Mesenchymal stem cell (in vitro differentiated cells and primary cell): ENCODE results near the gene SMIM35.

ENCODE experiments used
- DNase-seq: peaks from one replicate; pipeline ENCODE4 v3.0.0-alpha.2; 2013
- H2AFZ ChIP-seq: one replicate; pipeline ENCODE4 v1.6.1; 2013; ENCODE audit warnings: low read depth, mild to moderate bottlenecking, control low read depth, inconsistent platforms, low read length, moderate library complexity
- H2AK5ac ChIP-seq: 2 replicates; pipeline ENCODE4 v1.6.1; 2013; ENCODE audit warnings: low read length, moderate library complexity, mild to moderate bottlenecking, inconsistent platforms; ENCODE audit not compliant: severe bottlenecking
- H2BK120ac ChIP-seq: one replicate; pipeline ENCODE4 v1.6.1; 2013; ENCODE audit warnings: low read depth, mild to moderate bottlenecking, inconsistent platforms, low read length, moderate library complexity
- H2BK12ac ChIP-seq, 2 experiments: one replicate each; pipeline ENCODE4 v1.6.1; 2013; ENCODE audit warnings: inconsistent platforms in 2 of 2, low read length in 2 of 2, mild to moderate bottlenecking in 2 of 2, moderate library complexity in 2 of 2, control low read depth in 1 of 2
- H2BK15ac ChIP-seq: one replicate; pipeline ENCODE4 v1.6.1; 2013; ENCODE audit warnings: mild to moderate bottlenecking, low read depth, inconsistent platforms; ENCODE audit not compliant: poor library complexity, severe bottlenecking
- H2BK5ac ChIP-seq: 2 replicates; pipeline ENCODE4 v1.6.1; 2013; ENCODE audit warnings: low read depth, mild to moderate bottlenecking, low read length, control low read depth, inconsistent platforms; ENCODE audit not compliant: poor library complexity, severe bottlenecking
- H3K14ac ChIP-seq, 2 experiments: one replicate each; pipeline ENCODE4 v1.6.1; 2013; ENCODE audit warnings: inconsistent platforms in 2 of 2, low read length in 2 of 2, control low read depth in 1 of 2, mild to moderate bottlenecking in 1 of 2, moderate library complexity in 1 of 2
- H3K18ac ChIP-seq, 2 experiments: one replicate each; pipeline ENCODE4 v1.6.1; 2013; ENCODE audit warnings: inconsistent platforms in 2 of 2, low read length in 2 of 2, control low read depth in 1 of 2, low read depth in 1 of 2, mild to moderate bottlenecking in 1 of 2
- H3K23ac ChIP-seq, 2 experiments: one replicate each; pipeline ENCODE4 v1.6.1; 2013; ENCODE audit warnings: inconsistent platforms in 2 of 2, low read length in 2 of 2, mild to moderate bottlenecking in 2 of 2, moderate library complexity in 2 of 2, control low read depth in 1 of 2
- H3K27ac ChIP-seq: 2 replicates; pipeline ENCODE4 v1.5.1; 2013; ENCODE audit warnings: mild to moderate bottlenecking, moderate library complexity, low read length, control low read depth, inconsistent platforms; ENCODE audit not compliant: poor library complexity, severe bottlenecking
- H3K27me3 ChIP-seq, 2 experiments: 2 replicates each; pipeline versions ENCODE4 v1.6.1 to v1.7.0; 2013; ENCODE audit warnings: low read length in 2 of 2, mild to moderate bottlenecking in 2 of 2, moderate library complexity in 2 of 2, control low read depth in 1 of 2, inconsistent platforms in 1 of 2; ENCODE audit not compliant: control insufficient read depth in 1 of 2, insufficient read depth in 1 of 2
- H3K36me3 ChIP-seq, 2 experiments: 2 replicates each; pipeline versions ENCODE4 v1.6.1 to v1.7.0; 2013; ENCODE audit warnings: low read length in 2 of 2, control low read depth in 1 of 2, inconsistent platforms in 1 of 2, low read depth in 1 of 2, mild to moderate bottlenecking in 1 of 2; ENCODE audit not compliant: insufficient read depth in 2 of 2, control insufficient read depth in 1 of 2
- H3K4ac ChIP-seq, 2 experiments: one replicate each; pipeline ENCODE4 v1.6.1; 2013; ENCODE audit warnings: inconsistent platforms in 2 of 2, low read length in 2 of 2, mild to moderate bottlenecking in 2 of 2, moderate library complexity in 2 of 2, control low read depth in 1 of 2, low read depth in 1 of 2
- H3K4me1 ChIP-seq: 2 replicates; pipeline ENCODE4 v1.6.1; 2013; ENCODE audit warnings: low read depth, low read length, control low read depth; ENCODE audit not compliant: control insufficient read depth, insufficient read depth
- H3K4me2 ChIP-seq: 2 replicates; pipeline ENCODE4 v1.6.1; 2013; ENCODE audit warnings: low read length, mild to moderate bottlenecking, inconsistent platforms; ENCODE audit not compliant: poor library complexity, severe bottlenecking
- H3K4me3 ChIP-seq, 2 experiments: 2 replicates each; pipeline versions ENCODE4 v1.5.1 to v1.7.0; 2013; ENCODE audit warnings: low read length in 2 of 2, mild to moderate bottlenecking in 2 of 2, control low read depth in 1 of 2, low read depth in 1 of 2; ENCODE audit not compliant: insufficient read depth in 1 of 2
- H3K79me1 ChIP-seq: replicated peaks from 2 replicates; pipeline ENCODE4 v1.6.1; 2013; ENCODE audit warnings: mild to moderate bottlenecking, control low read depth, low read length, inconsistent platforms; ENCODE audit not compliant: poor library complexity, severe bottlenecking
- H3K9ac ChIP-seq: 2 replicates; pipeline ENCODE4 v1.7.0; 2013; ENCODE audit warnings: mild to moderate bottlenecking, low read length, moderate library complexity
- H3K9me3 ChIP-seq: 2 replicates; pipeline ENCODE4 v1.7.0; 2013; ENCODE audit warnings: mild to moderate bottlenecking, low read length; ENCODE audit not compliant: control insufficient read depth
- H4K8ac ChIP-seq: one replicate; pipeline ENCODE4 v1.6.1; 2013; ENCODE audit warnings: inconsistent platforms, mild to moderate bottlenecking, low read length, moderate library complexity
- H4K91ac ChIP-seq: one replicate; pipeline ENCODE4 v1.6.1; 2013; ENCODE audit warnings: mild to moderate bottlenecking, low read length, inconsistent platforms
- WGBS: methylation state at CpG from one replicate; pipeline ENCODE4 v1.1.7; 2013; ENCODE audit warnings: mixed read lengths; 5-methylcytosine and 5-hydroxymethylcytosine counted together

SMIM35 gene

GRCh38 chr11:118033443-118033842 is 53.3 kb downstream of the SMIM35 start:
- H3K9ac ChIP-seq = no peak overlapping the region
- H3K14ac ChIP-seq = no peak overlapping the region
- H2BK12ac ChIP-seq = no peak overlapping the region
- no peaks in the 10 kb centered on the region for H3K36me3 ChIP-seq
- H3K27me3 ChIP-seq = peaks cover 18 to 29% of the 10 kb centered on the region in 2 experiments
- no peak overlapping the region for H3K4me3 ChIP-seq
- H2BK120ac ChIP-seq = no peak overlapping the region
- no peak overlapping the region for H3K23ac ChIP-seq
- no peak overlapping the region for H2AFZ ChIP-seq
- H4K91ac ChIP-seq = no peak overlapping the region
- no peak overlapping the region for H3K18ac ChIP-seq
- H2AK5ac ChIP-seq = no peak overlapping the region
- 78% methylated on average over 2 of the region's 4 CpGs for WGBS
- no peak overlapping the region for H2BK15ac ChIP-seq
- no peak for DNase-seq
- H3K4ac ChIP-seq = no peak overlapping the region
- no peak overlapping the region for H3K4me2 ChIP-seq
- no peaks in the 10 kb centered on the region for H3K4me1 ChIP-seq
- no peak overlapping the region for H3K27ac ChIP-seq
- H2BK5ac ChIP-seq = no peak overlapping the region
- H4K8ac ChIP-seq = no peak overlapping the region
- no peaks in the 10 kb centered on the region for H3K9me3 ChIP-seq
- H3K79me1 ChIP-seq = no peaks in the 10 kb centered on the region

DNA sequence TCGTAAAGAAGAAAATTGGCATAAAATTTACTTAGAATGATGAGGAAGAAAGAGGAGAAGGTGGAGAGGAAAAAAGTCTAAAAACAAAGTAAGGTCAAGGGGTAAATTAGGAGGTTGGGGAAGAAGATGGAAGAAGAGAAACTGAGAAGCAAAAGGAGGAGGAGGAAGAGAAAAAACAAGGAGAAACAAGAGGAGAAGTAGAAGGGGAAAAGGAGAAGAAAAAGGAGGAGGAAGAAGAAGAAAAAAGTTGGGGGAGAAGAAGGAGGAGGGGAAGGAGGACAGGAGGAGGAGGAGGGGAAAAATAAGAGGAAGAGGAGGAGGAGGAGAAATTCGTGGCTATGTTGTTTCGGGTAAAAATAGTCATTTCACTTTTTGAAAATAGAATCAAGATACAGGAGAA is 58.1 kb downstream of the SMIM35 start:
- Histone ChIP-seq H3K4ac (no peak overlapping the region), H2BK15ac (no peak overlapping the region), H2AK5ac (no peak overlapping the region), H3K27me3 (peaks cover 18 to 24% of the 10 kb centered on the region in 2 experiments), H2BK120ac (no peak overlapping the region), H2BK12ac (no peak overlapping the region), H3K9me3 (no peaks in the 10 kb centered on the region), H3K4me1 (no peaks in the 10 kb centered on the region), H3K23ac (no peak overlapping the region), H4K91ac (no peak overlapping the region), H2BK5ac (no peak overlapping the region), H4K8ac (no peak overlapping the region), H3K4me3 (no peak overlapping the region), H3K36me3 (no peaks in the 10 kb centered on the region), H3K18ac (no peak overlapping the region), H3K9ac (no peak overlapping the region), H3K14ac (no peak overlapping the region), H2AFZ (no peak overlapping the region), H3K4me2 (no peak overlapping the region), H3K27ac (no peak overlapping the region), H3K79me1 (no peaks in the 10 kb centered on the region)
- 92% methylated on average over 1 of the region's 3 CpGs for WGBS
- no peak for DNase-seq

GRCh38 chr11:118027694-118028093 is 59.1 kb downstream of the SMIM35 start:
- Histone ChIP-seq H2BK12ac (no peak overlapping the region), H3K79me1 (no peaks in the 10 kb centered on the region), H2AFZ (no peak overlapping the region), H2BK120ac (no peak overlapping the region), H3K9ac (no peak overlapping the region), H4K8ac (no peak overlapping the region), H3K4me2 (no peak overlapping the region), H3K14ac (no peak overlapping the region), H3K4me1 (no peaks in the 10 kb centered on the region), H2BK15ac (no peak overlapping the region), H3K27me3 (peaks cover 18 to 20% of the 10 kb centered on the region in 2 experiments), H3K27ac (no peak overlapping the region), H3K18ac (no peak overlapping the region), H2AK5ac (no peak overlapping the region), H3K4ac (no peak overlapping the region), H3K4me3 (no peak overlapping the region), H3K23ac (no peak overlapping the region), H3K36me3 (no peaks in the 10 kb centered on the region), H4K91ac (no peak overlapping the region), H3K9me3 (no peaks in the 10 kb centered on the region), H2BK5ac (no peak overlapping the region)
- DNase-seq = no peak
- 65% methylated on average over 4 of the region's 4 CpGs for WGBS

DNA sequence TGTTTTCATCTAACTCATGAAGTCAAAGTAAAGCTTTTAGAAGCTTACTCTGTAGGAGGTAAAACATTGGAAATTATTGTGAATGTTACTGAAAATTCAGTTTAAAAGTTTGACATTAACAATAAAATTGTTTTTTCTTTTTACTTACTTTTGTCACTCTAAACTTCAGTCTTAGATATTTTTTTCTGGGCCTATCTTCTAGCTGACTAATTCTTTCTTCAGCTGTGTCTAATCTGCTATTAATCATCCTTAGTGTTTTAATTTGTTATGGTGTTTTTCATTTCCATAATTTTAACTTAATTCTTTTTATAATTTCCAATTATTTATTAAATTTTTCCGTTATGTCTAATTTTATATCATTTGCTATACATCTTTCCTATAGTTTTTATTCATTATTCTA is 65.6 kb downstream of the SMIM35 start:
- H3K36me3 ChIP-seq = no peaks in the 10 kb centered on the region
- H3K14ac ChIP-seq = no peak overlapping the region
- H3K18ac ChIP-seq = no peak overlapping the region
- peaks cover 10% of the 10 kb centered on the region for H3K9me3 ChIP-seq
- no peak overlapping the region for H2BK15ac ChIP-seq
- no CpG with 5 or more reads among the region's 1 CpG for WGBS
- DNase-seq = no peak
- H2BK12ac ChIP-seq = no peak overlapping the region
- H4K8ac ChIP-seq = no peak overlapping the region
- no peak overlapping the region for H2BK120ac ChIP-seq
- H3K27me3 ChIP-seq = peaks cover 11 to 24% of the 10 kb centered on the region in 2 experiments
- H3K4ac ChIP-seq = no peak overlapping the region
- H2AFZ ChIP-seq = no peak overlapping the region
- H2AK5ac ChIP-seq = no peak overlapping the region
- H3K4me3 ChIP-seq = no peak overlapping the region
- H2BK5ac ChIP-seq = no peak overlapping the region
- no peak overlapping the region for H3K27ac ChIP-seq
- no peak overlapping the region for H3K4me2 ChIP-seq
- no peak overlapping the region for H4K91ac ChIP-seq
- no peak overlapping the region for H3K9ac ChIP-seq
- H3K79me1 ChIP-seq = no peaks in the 10 kb centered on the region
- no peaks in the 10 kb centered on the region for H3K4me1 ChIP-seq
- H3K23ac ChIP-seq = no peak overlapping the region
